B cell (primary cell): Measurements from ENCODE around the gene ARHGAP6.

Experiments
- EZH2 ChIP-seq: IDR thresholded peaks from 2 replicates; pipeline ENCODE4 v1.6.1; 2012; ENCODE audit warnings: borderline replicate concordance, low read depth, mild to moderate bottlenecking, moderate library complexity, low read length; ENCODE audit not compliant: insufficient read depth, poor library complexity, severe bottlenecking
- TF ChIP-seq, protein P1 (sequence below): fragments of 200-600 bp; IDR thresholded peaks from one replicate; pipeline ENCODE4 v1.8.0; 2022; ENCODE audit warnings: antibody characterized with exemption, mild to moderate bottlenecking

DNA sequence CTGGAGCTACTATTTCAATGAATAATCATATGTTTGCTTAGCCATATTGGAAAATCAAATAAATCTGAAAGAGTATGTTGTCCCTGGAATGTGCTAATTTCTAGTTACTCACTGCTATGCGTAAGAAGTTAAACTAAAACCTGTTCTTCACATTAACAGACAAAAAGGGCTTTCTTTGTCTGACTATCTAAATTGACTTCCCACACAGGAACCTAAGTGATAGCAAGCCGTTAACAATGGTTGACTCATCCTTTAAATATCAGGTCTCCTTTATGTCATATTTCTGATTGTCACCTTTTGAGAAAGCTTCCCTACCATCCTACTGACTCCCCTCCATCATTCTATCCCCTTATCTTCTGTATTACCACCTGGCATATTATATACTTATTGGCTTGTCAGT is 291.1 kb downstream of the ARHGAP6 start:
- TF ChIP-seq, protein P1, sequence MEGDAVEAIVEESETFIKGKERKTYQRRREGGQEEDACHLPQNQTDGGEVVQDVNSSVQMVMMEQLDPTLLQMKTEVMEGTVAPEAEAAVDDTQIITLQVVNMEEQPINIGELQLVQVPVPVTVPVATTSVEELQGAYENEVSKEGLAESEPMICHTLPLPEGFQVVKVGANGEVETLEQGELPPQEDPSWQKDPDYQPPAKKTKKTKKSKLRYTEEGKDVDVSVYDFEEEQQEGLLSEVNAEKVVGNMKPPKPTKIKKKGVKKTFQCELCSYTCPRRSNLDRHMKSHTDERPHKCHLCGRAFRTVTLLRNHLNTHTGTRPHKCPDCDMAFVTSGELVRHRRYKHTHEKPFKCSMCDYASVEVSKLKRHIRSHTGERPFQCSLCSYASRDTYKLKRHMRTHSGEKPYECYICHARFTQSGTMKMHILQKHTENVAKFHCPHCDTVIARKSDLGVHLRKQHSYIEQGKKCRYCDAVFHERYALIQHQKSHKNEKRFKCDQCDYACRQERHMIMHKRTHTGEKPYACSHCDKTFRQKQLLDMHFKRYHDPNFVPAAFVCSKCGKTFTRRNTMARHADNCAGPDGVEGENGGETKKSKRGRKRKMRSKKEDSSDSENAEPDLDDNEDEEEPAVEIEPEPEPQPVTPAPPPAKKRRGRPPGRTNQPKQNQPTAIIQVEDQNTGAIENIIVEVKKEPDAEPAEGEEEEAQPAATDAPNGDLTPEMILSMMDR: no peak
- no peak for TF ChIP-seq EZH2
